Pons (tissue), 1 donor: ENCODE data around the gene SNTG2.
"Not testable (repeated sequence)": the region's sequence is repeated elsewhere in the genome, so short reads cannot be mapped to it uniquely, and the experiment has no call there.

Experiments used
- DNase-seq: peaks from one replicate; pipeline ENCODE4 v3.0.0-alpha.2; 2016; ENCODE audit warnings: low spot score

The SNTG2 gene

DNA sequence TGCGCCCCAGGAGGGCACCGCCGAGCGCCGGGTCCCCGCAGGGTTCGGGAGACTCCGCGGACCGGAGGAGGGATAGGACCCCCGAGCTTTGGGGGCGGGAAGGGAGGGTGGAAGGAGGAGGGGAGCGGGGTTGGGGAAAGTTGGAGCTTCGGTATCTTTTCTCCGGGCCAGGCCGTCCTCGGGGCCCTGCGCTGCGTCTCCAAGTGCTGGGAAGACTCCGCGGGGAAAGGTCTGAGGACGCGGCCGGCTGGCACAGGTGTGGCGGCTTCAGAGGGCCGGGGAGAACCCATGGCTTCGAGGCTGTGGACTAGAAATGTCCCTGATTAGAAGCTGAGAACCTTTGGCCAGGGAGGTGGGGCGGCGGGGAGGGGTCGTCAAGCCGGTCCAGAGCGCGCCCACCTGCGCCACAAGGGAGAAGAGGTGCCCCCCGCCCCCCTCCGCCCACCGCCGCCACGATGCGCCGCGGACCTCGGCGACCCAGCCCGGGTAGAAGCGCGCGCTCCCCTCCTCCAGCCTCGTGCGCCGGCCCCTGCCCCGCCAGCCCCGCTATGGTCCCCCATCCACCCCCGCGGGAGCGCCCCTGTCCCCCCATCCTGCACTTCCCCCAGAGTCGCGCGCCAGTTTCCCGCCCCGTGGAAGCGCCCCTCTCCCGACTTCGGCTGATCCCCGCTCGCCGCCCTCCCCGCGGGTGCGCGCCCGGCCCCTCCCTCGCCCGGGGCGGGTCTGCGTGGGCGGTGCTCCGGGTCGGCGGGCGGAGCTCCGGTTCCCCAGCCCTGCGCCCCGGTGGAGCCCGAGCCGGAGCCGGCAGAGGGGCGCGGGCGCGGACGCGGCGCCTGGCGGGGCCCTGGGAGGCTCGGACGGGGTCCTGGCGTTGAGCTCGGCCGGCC, at the start of gene SNTG2:
Gene SNTG2, plus strand, starts transcription at position 770 of the 887 bp plus-strand sequence. CDS start 148 bp downstream, outside the sequence.
- DNase-seq = no peak

DNA sequence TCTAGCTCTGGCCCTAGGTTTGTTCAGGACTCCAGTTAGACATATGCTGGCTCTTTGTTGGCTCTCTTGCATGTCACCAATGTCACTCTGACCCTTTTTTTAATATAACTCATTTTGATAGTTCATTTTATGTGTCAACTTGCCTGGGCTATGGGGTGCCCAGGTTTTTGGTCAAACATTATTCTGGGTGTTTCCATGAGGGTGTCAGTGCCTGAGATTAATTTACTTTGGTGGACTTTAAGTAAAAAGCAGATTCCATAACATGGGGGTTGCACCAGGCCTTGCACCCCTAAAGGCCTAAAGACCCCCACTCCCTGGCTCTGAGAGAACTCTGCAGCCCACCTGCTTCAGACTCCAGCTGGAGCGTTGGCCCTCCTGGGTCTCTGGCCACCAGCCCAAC, 48.1 kb upstream of the SNTG2 start:
- DNase-seq = no peak

DNA sequence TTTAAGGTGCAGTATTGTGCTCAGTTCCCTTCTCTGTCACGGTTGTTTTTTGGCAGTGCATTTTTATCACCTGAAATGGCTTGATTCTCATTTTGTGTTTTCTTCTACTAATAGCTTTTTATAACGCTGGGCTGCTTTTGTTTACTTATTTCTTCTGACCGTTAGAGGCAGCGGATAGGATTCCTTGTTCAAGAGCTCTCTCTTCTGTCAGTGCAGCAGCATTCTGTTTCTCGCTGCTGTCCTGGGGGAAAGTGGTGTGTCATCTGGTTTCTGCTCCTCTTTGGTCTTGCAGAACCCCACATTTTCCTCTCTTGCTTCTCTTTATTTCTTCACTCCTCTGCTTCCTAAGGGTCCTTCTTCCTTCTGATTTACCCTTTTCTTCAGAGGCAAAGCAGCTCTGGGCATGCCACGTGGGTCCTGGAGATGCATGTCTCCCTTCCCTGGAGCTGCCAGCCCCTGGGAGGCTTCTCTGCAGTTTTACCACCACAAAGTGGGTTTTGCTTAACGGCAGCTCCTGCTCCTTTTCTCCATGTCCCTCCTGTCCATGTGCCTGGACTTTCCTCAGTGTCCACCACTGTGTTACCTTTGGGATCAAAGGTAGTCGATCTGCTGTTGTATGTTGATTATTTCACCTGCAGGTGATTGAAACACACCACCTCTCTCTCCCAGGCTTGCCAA, 47.3 kb upstream of the SNTG2 start:
- no peak for DNase-seq

DNA sequence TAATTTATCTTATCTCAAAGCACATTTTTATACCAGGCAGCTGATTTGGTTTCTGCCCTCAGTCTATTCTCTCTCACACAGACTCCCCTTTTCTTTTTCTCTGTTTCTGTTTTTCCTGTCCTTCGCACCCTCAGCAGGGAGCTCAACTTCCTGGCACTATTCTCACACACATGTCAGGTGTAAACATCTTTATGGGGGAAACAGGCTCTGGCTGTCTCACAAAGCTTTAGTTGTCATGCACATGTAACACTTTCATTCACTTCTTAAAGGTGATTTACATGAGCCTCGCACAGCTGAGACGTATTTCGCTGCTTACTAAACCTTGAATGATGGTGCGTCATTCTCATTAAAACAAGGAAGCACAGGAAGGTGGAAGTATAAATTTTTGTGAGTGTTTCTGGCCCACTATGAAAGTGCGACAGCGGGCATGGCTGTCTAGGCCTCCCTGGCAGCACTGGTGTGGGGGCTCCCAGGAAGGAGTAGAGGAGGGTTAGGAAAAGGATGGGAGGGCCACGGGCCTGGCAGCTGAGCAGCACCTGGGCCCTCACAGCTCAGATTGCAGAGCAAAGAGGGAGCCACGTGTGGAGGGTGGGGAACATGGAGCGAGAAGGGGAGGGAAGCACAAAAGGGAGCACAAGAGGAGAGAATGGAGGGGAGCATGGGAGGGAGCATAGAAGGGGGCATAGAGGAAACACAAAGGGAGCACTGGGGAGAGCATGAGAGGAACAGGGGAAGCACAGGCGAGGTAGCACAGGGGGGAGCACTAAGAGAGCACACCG, 46.2 kb upstream of the SNTG2 start:
- no peak for DNase-seq

DNA sequence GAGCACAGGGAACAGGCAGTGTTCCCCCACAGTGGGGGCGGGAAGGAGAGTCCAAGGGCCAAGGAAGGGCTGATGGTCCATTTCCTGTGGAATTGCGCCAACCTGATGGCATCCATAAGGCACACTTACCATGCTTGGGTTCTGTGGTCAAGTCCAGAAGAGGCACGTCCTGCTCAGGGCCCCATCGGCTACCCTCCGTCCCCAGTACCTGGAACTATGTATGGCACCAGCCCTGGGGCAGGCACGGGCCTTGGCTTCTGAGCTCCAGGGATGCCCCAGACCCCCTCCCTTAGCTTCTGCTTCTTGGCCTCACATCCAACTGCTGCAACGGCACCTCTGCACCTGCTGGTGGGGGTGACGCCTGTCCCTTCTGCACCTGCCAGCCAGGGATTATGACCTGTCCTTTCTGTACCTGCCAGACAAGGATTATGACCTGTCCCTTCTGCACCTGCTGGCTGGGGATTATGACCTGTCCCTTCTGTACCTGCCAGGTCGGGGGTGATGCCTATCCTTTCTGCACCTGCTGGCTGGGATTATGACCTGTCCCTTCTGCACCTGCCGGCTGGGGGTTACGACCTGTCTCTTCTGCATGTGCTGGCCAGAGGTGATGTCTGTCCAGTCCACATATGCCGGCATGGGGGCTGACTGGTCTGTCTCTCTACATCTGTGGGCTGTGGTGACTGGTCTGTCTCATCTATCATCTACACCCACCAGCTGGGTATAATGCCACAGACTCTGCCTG, 45.4 kb upstream of the SNTG2 start:
- DNase-seq = no peak

DNA sequence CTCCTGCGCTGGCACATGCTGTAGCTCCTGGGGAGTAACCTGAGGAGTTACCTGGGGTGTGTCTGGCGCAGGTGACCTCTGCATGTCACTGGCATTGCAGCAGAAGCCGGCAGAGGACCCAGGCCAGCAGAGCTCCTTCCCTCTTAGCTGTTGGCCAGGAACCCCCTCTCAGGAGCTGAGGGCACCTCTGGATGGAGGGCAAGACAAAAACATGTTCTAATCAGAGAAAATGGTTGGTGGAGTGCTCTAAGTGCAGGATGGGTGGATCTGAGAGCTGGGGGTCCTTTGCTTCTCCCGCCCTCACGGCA, 44.9 kb upstream of the SNTG2 start:
- DNase-seq = no peak

DNA sequence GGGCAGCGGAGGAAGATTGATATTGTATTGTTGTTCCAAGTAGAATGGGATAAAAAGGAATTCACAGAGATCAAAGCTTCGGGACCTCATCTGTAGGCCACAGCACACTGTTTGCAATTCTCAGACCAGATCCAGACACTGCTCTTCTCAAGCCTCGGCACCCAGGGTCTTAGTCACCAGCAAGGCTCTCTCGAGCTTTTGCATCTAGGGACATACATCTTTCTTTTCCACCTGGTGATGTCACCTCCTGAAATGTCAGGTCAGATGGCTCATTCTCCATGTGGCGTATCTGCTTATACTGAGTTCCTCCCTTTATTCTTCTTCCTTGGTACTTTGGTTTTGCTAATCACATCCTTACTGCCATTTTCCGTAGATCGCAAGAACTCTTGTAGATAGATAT, 42.9 kb upstream of the SNTG2 start:
- no peak for DNase-seq

DNA sequence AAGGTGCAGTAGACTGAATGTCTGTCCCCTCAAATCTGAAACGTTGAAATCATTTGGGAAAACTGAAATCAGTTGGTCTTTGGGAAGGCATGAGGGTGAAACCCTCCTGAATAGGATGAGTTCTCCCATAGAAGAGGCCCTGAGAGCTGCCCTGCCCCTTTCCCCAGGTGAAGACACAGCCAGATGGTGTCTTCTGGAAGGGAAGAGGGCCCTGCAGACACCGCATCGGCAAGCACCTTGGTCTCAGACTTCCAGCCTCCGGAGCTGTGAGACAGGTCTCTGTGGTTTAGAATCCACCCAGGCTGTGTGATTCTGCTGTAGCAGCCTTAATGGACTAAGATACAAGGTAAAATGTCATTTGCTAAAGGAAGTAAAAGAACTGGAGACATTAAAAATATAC, 42.1 kb upstream of the SNTG2 start:
- DNase-seq = no peak

DNA sequence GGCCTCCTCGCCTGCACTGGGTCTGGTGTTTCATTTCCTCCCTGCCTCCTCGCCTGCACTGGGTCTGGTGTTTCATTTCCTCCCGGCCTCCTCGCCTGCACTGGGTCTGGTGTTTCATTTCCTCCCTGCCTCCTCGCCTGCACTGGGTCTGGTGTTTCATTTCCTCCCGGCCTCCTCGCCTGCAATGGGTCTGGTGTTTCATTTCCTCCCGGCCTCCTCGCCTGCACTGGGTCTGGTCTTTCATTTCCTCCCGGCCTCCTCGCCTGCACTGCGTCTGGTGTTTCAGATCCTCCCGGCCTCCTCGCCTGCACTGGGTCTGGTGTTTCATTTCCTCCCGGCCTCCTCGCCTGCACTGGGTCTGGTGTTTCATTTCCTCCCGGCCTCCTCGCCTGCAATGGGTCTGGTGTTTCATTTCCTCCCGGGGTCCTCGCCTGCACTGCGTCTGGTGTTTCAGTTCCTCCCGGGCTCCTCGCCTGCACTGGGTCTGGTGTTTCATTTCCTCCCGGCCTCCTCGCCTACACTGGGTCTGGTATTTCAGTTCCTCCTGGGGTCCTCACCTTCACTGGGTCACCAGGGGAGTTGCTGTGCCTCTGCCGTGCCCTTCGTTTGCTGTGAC, 40.8 kb upstream of the SNTG2 start:
- DNase-seq = not testable (repeated sequence)

DNA sequence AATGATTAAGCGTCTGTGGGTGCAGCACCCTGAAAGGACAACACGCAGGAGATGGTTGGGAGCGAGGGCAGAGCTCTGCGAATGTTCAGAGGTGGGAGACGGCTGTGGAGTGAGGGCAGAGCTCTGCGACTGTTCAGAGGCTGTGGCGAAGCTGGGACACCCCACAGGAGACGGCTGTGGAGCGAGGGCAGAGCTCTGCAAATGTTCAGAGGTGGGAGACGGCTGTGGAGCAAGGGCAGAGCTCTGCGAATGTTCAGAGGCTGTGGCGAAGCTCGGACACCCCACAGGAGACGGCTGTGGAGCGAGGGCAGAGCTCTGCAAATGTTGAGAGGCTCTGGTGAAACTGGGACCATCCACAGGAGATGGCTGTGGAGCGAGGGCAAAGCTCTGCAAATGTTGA, 40.0 kb upstream of the SNTG2 start:
- DNase-seq = no peak

DNA sequence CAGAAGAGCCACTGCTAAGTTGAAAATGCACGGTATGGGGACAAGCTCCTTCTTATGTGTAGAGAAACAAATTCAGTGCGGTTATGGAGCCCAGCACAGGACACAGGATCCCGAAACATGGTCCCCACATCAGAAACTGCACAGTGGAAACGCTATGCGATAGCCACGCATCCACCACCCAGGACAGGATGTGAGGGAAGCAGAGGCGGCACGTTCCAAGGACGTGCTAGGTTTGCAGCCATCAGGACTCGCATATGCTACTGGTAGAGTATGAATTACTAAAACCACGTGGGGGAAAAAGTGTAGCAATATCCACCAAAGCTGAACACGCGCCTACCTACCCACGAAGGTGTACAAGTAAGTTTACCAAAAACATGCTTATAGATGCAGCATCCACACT, 34.7 kb upstream of the SNTG2 start:
- DNase-seq = no peak

DNA sequence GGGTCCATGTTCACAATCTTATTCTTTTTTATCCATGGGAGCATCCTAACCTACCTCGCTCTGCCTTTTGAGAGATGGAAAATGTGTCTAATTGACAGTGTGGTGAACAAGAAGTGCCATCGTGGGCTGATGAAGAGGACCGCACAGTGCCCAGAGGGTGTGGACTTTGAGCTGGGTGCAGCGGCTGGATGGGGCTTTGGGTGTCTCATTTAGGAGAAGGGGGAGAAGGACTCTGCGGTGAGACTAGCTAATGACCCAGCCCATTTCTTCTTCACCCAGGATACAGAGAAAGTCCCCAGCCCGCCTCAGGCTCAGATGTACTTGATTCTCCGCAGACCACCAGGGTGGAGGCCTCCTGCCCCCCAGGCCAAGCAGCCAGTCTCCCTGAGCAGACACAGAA, 33.7 kb upstream of the SNTG2 start:
- DNase-seq = no peak

DNA sequence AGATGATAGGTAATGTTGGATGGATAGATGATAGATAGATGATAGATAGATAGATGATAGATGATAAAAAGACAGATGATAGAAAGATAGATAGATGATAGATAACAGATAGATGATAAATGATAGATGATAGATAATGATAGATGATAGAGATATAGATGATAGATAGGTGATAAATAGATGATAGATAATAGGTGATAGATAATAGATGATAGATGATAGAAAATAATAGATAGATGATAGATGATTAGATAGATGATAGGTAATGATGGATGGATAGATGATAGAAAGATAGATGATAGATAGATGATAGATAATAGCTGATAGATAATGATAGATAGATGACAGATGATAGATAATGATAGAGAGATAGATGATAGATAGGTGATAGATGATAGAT, 31.0 kb upstream of the SNTG2 start:
- DNase-seq = no peak

DNA sequence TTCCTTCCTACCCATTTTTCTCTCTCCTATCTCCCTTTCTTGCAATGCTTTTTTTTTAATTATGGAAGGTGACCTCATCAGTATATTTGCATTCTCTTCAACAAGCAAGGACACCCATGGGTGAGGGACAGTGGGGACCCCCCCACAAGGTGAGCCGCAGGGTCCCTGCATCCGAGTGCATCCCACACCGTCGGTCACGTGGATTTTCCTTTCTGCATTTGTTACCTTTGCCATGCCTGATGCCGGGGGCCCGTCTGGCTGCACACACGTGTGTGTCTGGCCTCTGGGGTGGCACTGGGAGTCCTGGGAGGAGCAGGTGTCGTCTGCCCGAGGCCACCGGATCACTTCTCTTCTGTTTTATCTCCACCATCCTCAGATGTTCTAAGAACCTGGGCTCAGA, 30.1 kb upstream of the SNTG2 start:
- DNase-seq = no peak

DNA sequence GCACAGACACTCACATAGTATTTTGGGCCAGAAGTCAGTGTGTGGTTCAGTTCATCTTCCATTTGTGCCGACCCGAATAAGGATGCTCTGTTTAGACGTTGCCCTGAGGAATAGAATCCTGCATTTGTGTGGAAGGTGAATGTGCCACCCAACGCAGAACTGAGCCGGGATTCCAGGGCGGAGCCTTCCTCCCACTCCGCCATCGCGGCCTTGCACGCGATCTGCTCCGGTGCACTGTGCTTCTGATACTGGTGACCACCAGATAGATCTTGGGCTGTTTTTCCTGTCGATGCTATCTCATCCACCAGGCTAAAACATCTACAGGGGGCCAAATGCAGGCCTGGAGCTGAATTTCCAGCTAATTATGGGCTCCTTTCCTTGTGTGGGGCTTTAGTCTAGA, 29.6 kb upstream of the SNTG2 start:
- no peak for DNase-seq

DNA sequence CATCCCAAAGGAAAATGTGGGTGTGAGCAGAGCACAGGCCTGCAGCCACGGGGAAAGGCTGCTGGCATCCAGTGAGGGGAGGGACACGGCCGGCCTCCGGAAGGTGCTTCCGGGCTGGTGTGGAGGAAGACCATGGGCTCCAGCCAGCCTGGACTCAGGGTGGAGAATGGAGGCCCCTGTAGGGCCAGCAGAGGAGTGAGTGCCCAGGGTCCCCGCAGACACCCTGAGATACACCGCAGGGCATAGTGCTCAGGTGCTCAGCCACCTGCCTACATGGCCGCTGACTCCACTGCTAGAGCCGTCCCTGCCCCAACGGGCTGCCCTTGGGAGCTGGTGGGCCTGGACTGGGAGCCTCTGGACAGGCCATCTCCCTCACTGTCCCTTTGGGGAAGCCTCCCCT, 28.5 kb upstream of the SNTG2 start:
- DNase-seq = no peak

DNA sequence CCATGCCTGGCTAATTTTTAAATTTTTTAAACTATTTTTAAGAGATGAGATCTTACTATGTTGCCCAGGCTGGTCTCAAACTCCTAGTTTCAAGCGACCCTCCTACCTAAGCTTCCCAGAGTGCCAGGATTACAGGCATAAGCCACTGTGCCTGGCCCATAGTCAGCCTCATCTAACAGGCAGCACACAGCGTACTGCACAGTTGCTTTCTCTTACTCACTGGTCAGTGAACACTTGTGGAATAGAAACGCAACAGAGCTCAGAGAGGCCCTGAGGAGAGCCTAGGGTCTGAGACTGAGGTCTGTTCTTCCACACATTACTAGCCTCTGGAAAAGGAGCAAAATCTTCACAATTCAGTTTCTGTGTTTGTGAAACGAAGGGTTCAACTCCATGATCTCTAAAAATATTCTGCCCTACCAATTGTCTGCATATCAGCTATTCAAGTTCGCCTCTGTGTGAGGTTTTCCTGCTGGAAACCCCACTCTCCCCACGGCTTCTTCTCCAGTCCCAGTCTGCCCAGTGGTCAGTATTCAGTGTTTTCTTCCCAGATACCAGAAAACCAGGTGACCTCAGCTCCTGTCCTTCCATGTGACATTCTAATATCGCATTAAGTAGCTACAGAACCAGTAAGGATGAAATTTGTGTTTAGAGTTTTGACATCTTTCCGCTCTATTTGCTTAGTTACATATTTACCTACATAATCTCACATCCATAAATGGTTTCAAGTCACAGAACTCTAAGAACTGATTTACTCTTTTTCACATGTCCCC, 26.6 kb upstream of the SNTG2 start:
- DNase-seq = no peak

DNA sequence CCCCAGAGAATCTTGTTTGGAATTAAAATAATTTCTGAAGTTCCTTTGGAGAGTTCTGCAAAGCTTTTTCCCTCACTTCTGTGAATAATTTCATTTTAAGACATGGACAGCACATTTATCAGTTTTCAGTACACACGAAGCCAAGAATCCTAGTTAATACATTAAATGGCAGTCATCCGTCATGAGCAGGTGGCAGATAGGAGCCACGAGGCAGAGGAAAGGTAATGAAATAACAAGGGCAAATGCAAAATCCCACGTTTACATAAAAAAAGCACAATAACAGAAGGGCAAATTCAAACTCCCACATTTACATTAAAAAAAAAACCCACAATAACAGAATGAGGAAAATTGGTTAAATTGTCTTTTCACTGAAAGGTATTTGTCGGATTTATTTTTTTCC, 25.9 kb upstream of the SNTG2 start:
- no peak for DNase-seq

DNA sequence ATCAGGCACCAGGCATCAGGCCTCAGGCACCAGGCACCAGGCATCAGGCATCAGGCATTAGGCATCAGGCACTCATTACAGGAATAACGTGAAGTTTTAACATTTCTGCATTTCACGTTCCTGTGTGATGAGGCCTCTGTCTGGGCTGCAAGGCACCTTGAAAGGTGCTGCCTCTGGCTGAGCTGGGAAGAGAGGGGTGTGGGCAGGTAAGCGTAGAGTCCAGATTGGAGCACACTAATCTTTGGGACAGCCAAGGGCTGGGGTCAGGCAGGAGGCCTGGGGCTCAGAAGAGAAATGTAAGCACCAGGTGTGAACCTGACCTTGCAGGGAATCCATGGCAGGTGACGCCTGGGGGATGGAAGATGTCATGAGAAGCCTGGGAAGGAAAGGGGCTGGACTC, 25.3 kb upstream of the SNTG2 start:
- no peak for DNase-seq

DNA sequence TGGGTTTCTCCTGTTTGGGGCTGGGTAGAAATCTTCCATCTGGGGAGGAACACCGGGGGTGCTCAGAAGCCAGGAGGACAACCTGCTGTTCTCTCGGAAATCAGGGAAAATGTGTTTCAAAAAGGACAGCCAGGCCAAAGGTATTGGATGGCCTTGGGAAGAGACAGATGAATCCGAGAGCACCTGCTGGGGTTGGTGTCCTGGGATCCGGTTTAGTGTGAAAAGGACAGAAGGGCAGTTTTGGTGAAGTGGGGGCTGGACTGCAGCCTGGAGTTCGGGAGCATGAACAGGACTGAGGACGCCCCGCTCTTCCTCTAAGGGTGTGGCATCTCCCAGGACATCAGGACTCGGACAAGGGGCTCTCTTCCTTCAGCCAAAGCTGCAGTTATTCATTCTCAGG, 24.9 kb upstream of the SNTG2 start:
- no peak for DNase-seq

DNA sequence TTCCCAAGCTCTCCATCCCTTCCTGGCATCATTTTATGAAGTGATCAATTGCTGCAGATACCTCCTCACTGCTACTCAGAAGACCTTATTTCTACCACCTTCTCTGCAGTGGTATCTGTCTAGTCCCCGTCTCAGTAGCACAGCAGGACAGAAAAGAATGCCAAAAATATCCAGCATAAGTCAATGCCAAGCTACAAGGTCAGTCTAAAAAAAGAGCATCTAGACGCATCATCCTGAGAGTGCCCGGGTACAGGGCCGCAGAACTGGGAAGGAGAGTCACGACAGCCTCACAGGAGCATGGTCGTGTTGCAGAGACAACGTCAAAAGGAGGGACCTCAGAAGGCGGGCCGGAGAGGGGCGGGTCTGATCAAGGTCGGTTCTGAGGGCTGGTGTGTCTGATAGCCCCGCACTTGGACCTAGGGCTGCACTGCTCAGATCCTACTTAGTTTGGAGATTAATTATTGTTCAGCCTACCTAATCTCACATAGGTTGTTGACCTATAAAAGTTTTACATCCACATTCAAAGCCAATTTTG, 24.3 kb upstream of the SNTG2 start:
- DNase-seq = no peak
